Choroid plexus epithelial cell (primary cell): Measurements from ENCODE around the gene MAP3K5.
"Not testable (repeated sequence)": the region's sequence is repeated elsewhere in the genome, so short reads cannot be mapped to it uniquely, and the experiment has no call there.

Experiments
- DNase-seq: peaks from one replicate; pipeline ENCODE4 v3.0.0-alpha.2; 2010; ENCODE audit warnings: low read depth
- H3K4me3 ChIP-seq: 2 replicates; pipeline ENCODE4 v1.5.1; 2011; ENCODE audit warnings: low read depth, mild to moderate bottlenecking, control low read depth, low read length, moderate library complexity
- CTCF ChIP-seq: conservative IDR thresholded peaks from 2 replicates; pipeline ENCODE4 v1.5.1; 2011; ENCODE audit warnings: low read depth, mild to moderate bottlenecking, control low read depth, inconsistent platforms, low read length, moderate library complexity

Gene MAP3K5

GRCh38 chr6:136822046-136822375 is 29.7 kb upstream of the MAP3K5 start:
- H3K4me3 ChIP-seq = peak overlapping the region; percentile 82
- DNase-seq = peak; percentile 60
- no peak for TF ChIP-seq CTCF

- no peak for DNase-seq
- TF ChIP-seq CTCF = no peak
- no peak overlapping the region for H3K4me3 ChIP-seq
These were observed 28.3 kb upstream of the MAP3K5 start for GRCh38 chr6:136820561-136820960.

- DNase-seq = no peak
- no peak for TF ChIP-seq CTCF
These were observed 24.4 kb upstream of the MAP3K5 start for GRCh38 chr6:136816656-136817055.

GRCh38 chr6:136815608-136816007 is 23.3 kb upstream of the MAP3K5 start:
- not testable (repeated sequence) for H3K4me3 ChIP-seq, DNase-seq

More at GRCh38 chr6:136816656-136817055, 24.4 kb upstream of the MAP3K5 start:
- no peak overlapping the region for H3K4me3 ChIP-seq

- DNase-seq = peak; percentile 7
- H3K4me3 ChIP-seq = no peak overlapping the region
- TF ChIP-seq CTCF = no peak
These were observed 19.9 kb upstream of the MAP3K5 start for GRCh38 chr6:136812174-136812573.

- TF ChIP-seq CTCF = no peak
- no peak for DNase-seq
- H3K4me3 ChIP-seq = no peak overlapping the region
These were observed 19.0 kb upstream of the MAP3K5 start for GRCh38 chr6:136811272-136811671.

- DNase-seq = no peak
- no peak overlapping the region for H3K4me3 ChIP-seq
- TF ChIP-seq CTCF = no peak
These were observed 17.0 kb upstream of the MAP3K5 start for GRCh38 chr6:136809091-136809860.
